ENCODE results near the gene ZNF512.
A peak's percentile ranks its signal among the peaks of the same experiment; 100 is the strongest.
"Not testable (repeated sequence)": the region's sequence is repeated elsewhere in the genome, so short reads cannot be mapped to it uniquely, and the experiment has no call there.

ZNF512 gene

GRCh38 chr2:27554451-27554850, 28.4 kb upstream of the ZNF512 start:
- H3K27me3 ChIP-seq (ENCODE audit: insufficient read depth, low read length); H3K27ac ChIP-seq (ENCODE audit: low read depth, low read length); H3K4me1 ChIP-seq (ENCODE audit: control insufficient read depth, insufficient read depth, low read length, unreplicated experiment); H3K4me3 ChIP-seq (ENCODE audit: low read depth, low read length); H3K36me3 ChIP-seq (ENCODE audit: insufficient read depth, low read length); H3K79me2 ChIP-seq (ENCODE audit: control insufficient read depth, insufficient read depth, low read length, unreplicated experiment): not testable (repeated sequence)
- H2AFZ ChIP-seq (ENCODE audit: low read length, unreplicated experiment): peak overlapping the region; percentile 25

- no peaks in the 10 kb centered on the region for H3K36me3 ChIP-seq (ENCODE audit: insufficient read depth, low read length)
- H3K27ac ChIP-seq (ENCODE audit: low read depth, low read length): no peak overlapping the region
- peaks cover under 1% of the 10 kb centered on the region; the same call in 1 of the 2 replicates for H3K27me3 ChIP-seq (ENCODE audit: insufficient read depth, low read length)
- no peaks in the 10 kb centered on the region for H3K79me2 ChIP-seq (ENCODE audit: control insufficient read depth, insufficient read depth, low read length, unreplicated experiment)
- H3K4me1 ChIP-seq (ENCODE audit: control insufficient read depth, insufficient read depth, low read length, unreplicated experiment): peaks cover 1% of the 10 kb centered on the region
- peak overlapping the region; percentile 32 for H2AFZ ChIP-seq (ENCODE audit: low read length, unreplicated experiment)
- H3K4me3 ChIP-seq (ENCODE audit: low read depth, low read length): no peak overlapping the region
These were observed 23.6 kb upstream of the ZNF512 start for GRCh38 chr2:27559228-27559627.

- Histone ChIP-seq H3K79me2 (ENCODE audit: control insufficient read depth, insufficient read depth, low read length, unreplicated experiment) (no peaks in the 10 kb centered on the region), H2AFZ (ENCODE audit: low read length, unreplicated experiment) (no peak overlapping the region), H3K4me3 (ENCODE audit: low read depth, low read length) (no peak overlapping the region), H3K4me1 (ENCODE audit: control insufficient read depth, insufficient read depth, low read length, unreplicated experiment) (peaks cover 7% of the 10 kb centered on the region), H3K27ac (ENCODE audit: low read depth, low read length) (no peak overlapping the region), H3K36me3 (ENCODE audit: insufficient read depth, low read length) (no peaks in the 10 kb centered on the region), H3K27me3 (ENCODE audit: insufficient read depth, low read length) (no peaks in the 10 kb centered on the region)
These were observed 21.8 kb upstream of the ZNF512 start for GRCh38 chr2:27561060-27561459.

- Histone ChIP-seq H3K36me3 (ENCODE audit: insufficient read depth, low read length) (peaks cover 3% of the 10 kb centered on the region; the same call in 1 of the 2 replicates), H3K4me1 (ENCODE audit: control insufficient read depth, insufficient read depth, low read length, unreplicated experiment) (peaks cover 21% of the 10 kb centered on the region), H3K27ac (ENCODE audit: low read depth, low read length) (peak overlapping the region; percentile 87), H2AFZ (ENCODE audit: low read length, unreplicated experiment) (no peak overlapping the region), H3K4me3 (ENCODE audit: low read depth, low read length) (peak overlapping the region; percentile 4; the same call in 1 of the 2 replicates), H3K79me2 (ENCODE audit: control insufficient read depth, insufficient read depth, low read length, unreplicated experiment) (no peaks in the 10 kb centered on the region), H3K27me3 (ENCODE audit: insufficient read depth, low read length) (no peaks in the 10 kb centered on the region)
These were observed 16.2 kb upstream of the ZNF512 start for GRCh38 chr2:27566628-27567027.

- Histone ChIP-seq H3K4me3 (ENCODE audit: low read depth, low read length) (no peak overlapping the region), H2AFZ (ENCODE audit: low read length, unreplicated experiment) (no peak overlapping the region), H3K27ac (ENCODE audit: low read depth, low read length) (no peak overlapping the region), H3K27me3 (ENCODE audit: insufficient read depth, low read length) (no peaks in the 10 kb centered on the region), H3K79me2 (ENCODE audit: control insufficient read depth, insufficient read depth, low read length, unreplicated experiment) (no peaks in the 10 kb centered on the region), H3K36me3 (ENCODE audit: insufficient read depth, low read length) (peaks cover 3% of the 10 kb centered on the region; the same call in 1 of the 2 replicates), H3K4me1 (ENCODE audit: control insufficient read depth, insufficient read depth, low read length, unreplicated experiment) (peaks cover 21% of the 10 kb centered on the region)
These were observed 13.4 kb upstream of the ZNF512 start for GRCh38 chr2:27569398-27569797.

GRCh38 chr2:27571197-27571596, 11.6 kb upstream of the ZNF512 start:
- no peak overlapping the region for H3K4me3 ChIP-seq (ENCODE audit: low read depth, low read length)
- peaks cover 13% of the 10 kb centered on the region for H3K4me1 ChIP-seq (ENCODE audit: control insufficient read depth, insufficient read depth, low read length, unreplicated experiment)
- H3K27me3 ChIP-seq (ENCODE audit: insufficient read depth, low read length): no peaks in the 10 kb centered on the region
- no peak overlapping the region for H2AFZ ChIP-seq (ENCODE audit: low read length, unreplicated experiment)
- H3K27ac ChIP-seq (ENCODE audit: low read depth, low read length): no peak overlapping the region
- peaks cover 3% of the 10 kb centered on the region; the same call in 1 of the 2 replicates for H3K36me3 ChIP-seq (ENCODE audit: insufficient read depth, low read length)
- H3K79me2 ChIP-seq (ENCODE audit: control insufficient read depth, insufficient read depth, low read length, unreplicated experiment): no peaks in the 10 kb centered on the region

GRCh38 chr2:27571681-27572080, 11.2 kb upstream of the ZNF512 start:
- Histone ChIP-seq H3K4me1 (ENCODE audit: control insufficient read depth, insufficient read depth, low read length, unreplicated experiment) (peaks cover 8% of the 10 kb centered on the region), H3K36me3 (ENCODE audit: insufficient read depth, low read length) (peaks cover 3% of the 10 kb centered on the region; the same call in 1 of the 2 replicates), H3K4me3 (ENCODE audit: low read depth, low read length) (no peak overlapping the region), H3K79me2 (ENCODE audit: control insufficient read depth, insufficient read depth, low read length, unreplicated experiment) (no peaks in the 10 kb centered on the region), H2AFZ (ENCODE audit: low read length, unreplicated experiment) (no peak overlapping the region), H3K27me3 (ENCODE audit: insufficient read depth, low read length) (no peaks in the 10 kb centered on the region), H3K27ac (ENCODE audit: low read depth, low read length) (no peak overlapping the region)

GRCh38 chr2:27572439-27572838, 10.4 kb upstream of the ZNF512 start:
- no peaks in the 10 kb centered on the region for H3K79me2 ChIP-seq (ENCODE audit: control insufficient read depth, insufficient read depth, low read length, unreplicated experiment)
- no peaks in the 10 kb centered on the region for H3K27me3 ChIP-seq (ENCODE audit: insufficient read depth, low read length)
- H2AFZ ChIP-seq (ENCODE audit: low read length, unreplicated experiment): no peak overlapping the region
- H3K4me3 ChIP-seq (ENCODE audit: low read depth, low read length): no peak overlapping the region
- peaks cover under 1% of the 10 kb centered on the region for H3K4me1 ChIP-seq (ENCODE audit: control insufficient read depth, insufficient read depth, low read length, unreplicated experiment)
- no peak overlapping the region for H3K27ac ChIP-seq (ENCODE audit: low read depth, low read length)
- peaks cover 3% of the 10 kb centered on the region; the same call in 1 of the 2 replicates for H3K36me3 ChIP-seq (ENCODE audit: insufficient read depth, low read length)

- Histone ChIP-seq H3K27me3 (ENCODE audit: insufficient read depth, low read length) (no peaks in the 10 kb centered on the region), H3K36me3 (ENCODE audit: insufficient read depth, low read length) (peaks cover 1% of the 10 kb centered on the region; the same call in 1 of the 2 replicates), H3K27ac (ENCODE audit: low read depth, low read length) (no peak overlapping the region), H3K4me1 (ENCODE audit: control insufficient read depth, insufficient read depth, low read length, unreplicated experiment) (no peaks in the 10 kb centered on the region), H2AFZ (ENCODE audit: low read length, unreplicated experiment) (no peak overlapping the region), H3K79me2 (ENCODE audit: control insufficient read depth, insufficient read depth, low read length, unreplicated experiment) (no peaks in the 10 kb centered on the region), H3K4me3 (ENCODE audit: low read depth, low read length) (no peak overlapping the region)
These were observed 9.8 kb upstream of the ZNF512 start for GRCh38 chr2:27572998-27573429.

GRCh38 chr2:27573452-27573851, 9.4 kb upstream of the ZNF512 start:
- no peak overlapping the region for H2AFZ ChIP-seq (ENCODE audit: low read length, unreplicated experiment)
- 0 out of 2 replicates have a peak, but pooled peaks cover 3% of the 10 kb centered on the region for H3K36me3 ChIP-seq (ENCODE audit: insufficient read depth, low read length)
- H3K27ac ChIP-seq (ENCODE audit: low read depth, low read length): no peak overlapping the region

GRCh38 chr2:27581417-27582128, 1.3 kb upstream of the ZNF512 start:
- Histone ChIP-seq H3K79me2 (ENCODE audit: control insufficient read depth, insufficient read depth, low read length, unreplicated experiment) (peaks cover 35% of the 10 kb centered on the region), H3K27ac (ENCODE audit: low read depth, low read length) (no peak overlapping the region), H3K4me1 (ENCODE audit: control insufficient read depth, insufficient read depth, low read length, unreplicated experiment) (peaks cover 14% of the 10 kb centered on the region), H3K27me3 (ENCODE audit: insufficient read depth, low read length) (no peaks in the 10 kb centered on the region), H3K36me3 (ENCODE audit: insufficient read depth, low read length) (0 out of 2 replicates have a peak, but pooled peaks cover 6% of the 10 kb centered on the region), H2AFZ (ENCODE audit: low read length, unreplicated experiment) (no peak overlapping the region), H3K4me3 (ENCODE audit: low read depth, low read length) (no peak overlapping the region)

More at GRCh38 chr2:27573452-27573851, 9.4 kb upstream of the ZNF512 start:
- Histone ChIP-seq H3K4me3 (ENCODE audit: low read depth, low read length) (no peak overlapping the region), H3K27me3 (ENCODE audit: insufficient read depth, low read length) (no peaks in the 10 kb centered on the region), H3K79me2 (ENCODE audit: control insufficient read depth, insufficient read depth, low read length, unreplicated experiment) (no peaks in the 10 kb centered on the region), H3K4me1 (ENCODE audit: control insufficient read depth, insufficient read depth, low read length, unreplicated experiment) (no peaks in the 10 kb centered on the region)

Data from ACC112 (cell line).